K562 (cell line): ENCODE results near the gene CDH12. TPM values are rescaled to one million over a fixed set of nuclear protein-coding genes. Genes with fewer than 3 reads are reported as not detected.

Experiments used
- ATAC-seq: fragments of 200-7000 bp; cut with Tn5 transposase; 3 replicates; pipeline ENCODE4 v1.9.1; 2020; ENCODE audit warnings: moderate library complexity
- BruUV-seq: library from RNA; stranded (reverse); fragments of 400-500 nt; replicated peaks from 2 replicates; lab custom pipeline; 2021; lab: Mats Ljungman, UMichigan
- CTCF ChIA-PET: fragments of 300-600 bp; formaldehyde crosslinking; extraction: SDS; loops from one replicate; lab custom pipeline; 2021; ENCODE audit warnings: low intra/inter-chr PET ratio; lab: Yijun Ruan, JAX
- POLR2A ChIA-PET: fragments of 300-600, 350-650 bp; sonication (Branson Sonifier 250); formaldehyde crosslinking; extraction: SDS; loops from one replicate; lab custom pipeline; 2021; ENCODE audit warnings: antibody characterized with exemption, inconsistent platforms; lab: Yijun Ruan, JAX
- DNase-seq, 4 experiments: peaks; one replicate each; pipeline versions ENCODE4 v3.0.0 to v3.0.0-alpha.2; 2011 to 2018; ENCODE audit warnings: low spot score in 3 of 4, mixed read lengths in 3 of 4; ENCODE audit errors: extremely low read depth in 1 of 4
- FAIRE-seq: peaks from 2 replicates; lab custom pipeline; 2011; peaks lifted over from hg19 to GRCh38; lab: Jason Lieb, UNC
- H2AFZ ChIP-seq: 2 replicates; pipeline ENCODE4 v1.6.0; 2011; ENCODE audit warnings: low read depth, low read length, control low read depth, inconsistent platforms
- H3K27ac ChIP-seq: fragments of 200-600 bp; 3 replicates; pipeline ENCODE4 v1.8.0; 2011; ENCODE audit warnings: low read depth, mild to moderate bottlenecking, control low read depth, inconsistent platforms, low read length, moderate library complexity, mixed read lengths; ENCODE audit errors: extremely low read depth
- H3K27me3 ChIP-seq, 2 experiments: fragments of 300-600 bp in 1 of 2; 2 replicates in 1 of 2; 3 replicates in 1 of 2; pipeline versions ENCODE4 v1.6.0 to v1.8.0; 2011; ENCODE audit warnings: inconsistent platforms in 2 of 2, low read length in 2 of 2, mild to moderate bottlenecking in 1 of 2, mixed read lengths in 1 of 2, moderate library complexity in 1 of 2; ENCODE audit not compliant: control insufficient read depth in 2 of 2, insufficient read depth in 2 of 2
- H3K36me3 ChIP-seq: fragments of 300-600 bp; 3 replicates; pipeline ENCODE4 v1.8.0; 2011; ENCODE audit warnings: mild to moderate bottlenecking, low read length, inconsistent platforms; ENCODE audit not compliant: control insufficient read depth, insufficient read depth
- H3K4me1 ChIP-seq, 2 experiments: fragments of 200-600 bp in 1 of 2; replicated peaks in 1 of 2; 2 replicates in 1 of 2; 3 replicates in 1 of 2; pipeline versions ENCODE4 v1.5.1 to v1.8.0; 2011; ENCODE audit warnings: inconsistent platforms in 2 of 2, low read length in 2 of 2, mild to moderate bottlenecking in 1 of 2, mixed read lengths in 1 of 2, moderate library complexity in 1 of 2; ENCODE audit not compliant: control insufficient read depth in 2 of 2, insufficient read depth in 2 of 2
- H3K4me2 ChIP-seq: 2 replicates; pipeline ENCODE4 v1.6.1; 2011; ENCODE audit warnings: low read length, control low read depth, inconsistent platforms, mixed read lengths; ENCODE audit not compliant: insufficient read depth
- H3K4me3 ChIP-seq: fragments of 200-600 bp; sonication (generic), shearing (Covaris generic); 2 replicates; pipeline ENCODE4 v1.5.1; 2016; ENCODE audit warnings: control low read depth, inconsistent platforms
- H3K79me2 ChIP-seq: fragments of 200-600 bp; 3 replicates; pipeline ENCODE4 v1.8.0; 2011; ENCODE audit warnings: low read length, inconsistent platforms; ENCODE audit not compliant: control insufficient read depth, insufficient read depth
- H3K9ac ChIP-seq, 2 experiments: 2 replicates each; pipeline versions ENCODE4 v1.6.0 to v1.6.1; 2011; ENCODE audit warnings: low read depth in 2 of 2, low read length in 2 of 2, control low read depth in 1 of 2, inconsistent platforms in 1 of 2, mild to moderate bottlenecking in 1 of 2, mixed read lengths in 1 of 2; ENCODE audit not compliant: insufficient read depth in 1 of 2
- H3K9me1 ChIP-seq: one replicate; pipeline ENCODE4 v1.6.0; 2011; ENCODE audit warnings: inconsistent platforms, mild to moderate bottlenecking, low read length, moderate library complexity; ENCODE audit not compliant: control insufficient read depth, insufficient read depth
- H3K9me3 ChIP-seq: replicated peaks from 2 replicates; pipeline ENCODE4 v1.5.1; 2011; ENCODE audit warnings: low read depth, low read length, inconsistent platforms; ENCODE audit not compliant: control insufficient read depth, insufficient read depth
- H4K20me1 ChIP-seq: replicated peaks from 2 replicates; pipeline ENCODE4 v1.6.1; 2011; ENCODE audit warnings: low read length, inconsistent platforms, mixed read lengths; ENCODE audit not compliant: control insufficient read depth, insufficient read depth
- CHD1 ChIP-seq: fragments of 200-600 bp; sonication (generic); IDR thresholded peaks from one replicate; pipeline ENCODE4 v1.6.1; 2012; ENCODE audit warnings: mild to moderate bottlenecking, moderate library complexity, low read length, inconsistent platforms
- DPF2 ChIP-seq: fragments of 450-650 bp; IDR thresholded peaks from 2 replicates; pipeline ENCODE4 v1.6.1; 2016
- MEF2A ChIP-seq: IDR thresholded peaks from 2 replicates; pipeline ENCODE4 v1.6.1; 2011; ENCODE audit warnings: low read depth, mild to moderate bottlenecking, low read length, moderate library complexity; ENCODE audit not compliant: control insufficient read depth
- NFRKB ChIP-seq: fragments of 450-650 bp; IDR thresholded peaks from 2 replicates; pipeline ENCODE4 v1.6.1; 2016; ENCODE audit warnings: low read depth
- RB1 ChIP-seq: fragments of 450-650 bp; IDR thresholded peaks from 2 replicates; pipeline ENCODE4 v1.6.1; 2017; ENCODE audit warnings: low read depth, mild to moderate bottlenecking
- ZNF384 ChIP-seq: IDR thresholded peaks from 2 replicates; pipeline ENCODE4 v1.6.1; 2012; ENCODE audit warnings: low read depth, low read length, improper control_type of control experiment
- ZNF583 ChIP-seq: fragments of 250-450 bp; sonication (Bioruptor Pico); IDR thresholded peaks from 2 replicates; pipeline ENCODE4 v1.4.0; 2020
- WGBS: fragments of 100-300 bp; shearing (Covaris generic); methylation state at CpG from one replicate; pipeline ENCODE4 v1.1.6; 2016; ENCODE audit warnings: low coverage, mixed read lengths; ENCODE audit not compliant: insufficient coverage; ENCODE audit errors: missing lambda C conversion rate; 5-methylcytosine and 5-hydroxymethylcytosine counted together
- in situ Hi-C: fragments of 300-500 bp; cut with MboI; formaldehyde crosslinking; loops from 4 replicates; pipeline ENCODE4 v1.15.0; 2018; ENCODE audit warnings: inconsistent platforms, mixed read lengths
- intact Hi-C: fragments of 100-400 bp; cut with micrococcal nuclease; formaldehyde crosslinking; loops from 2 replicates; pipeline ENCODE4 v1.14.2; 2022
- polyA plus RNA-seq, 8 experiments: library from polyadenylated mRNA; depleted of rRNA in 4 of 8; stranded (reverse) in 5 of 8; unstranded in 3 of 8; fragments of >200 nt; fragmentation: Nextera tagmentation in 2 of 8; fragmentation: Illumina TruSeq in 1 of 8; extraction: Ambion mirVana in 2 of 8; extraction: Trizol in 1 of 8; gene quantifications; 2 replicates each; pipeline versions ENCODE4 v1.2.1 to v1.2.3, GENCODE V29; 2011 to 2014; ENCODE audit warnings: inconsistent platforms in 1 of 8, missing spikeins in 1 of 8
- total RNA-seq, 7 experiments: library from RNA; depleted of rRNA in 6 of 7; stranded (reverse); fragments of >200 nt in 6 of 7; fragmentation: Illumina TruSeq in 2 of 7; extraction: Trizol in 2 of 7; gene quantifications; 2 replicates each; pipeline versions ENCODE4 v1.2.1 to v1.2.3, GENCODE V29; 2011 to 2021; ENCODE audit warnings: low replicate concordance in 1 of 7
- TF ChIP-seq, protein P1 (sequence below): sonication (generic); formaldehyde crosslinking; IDR thresholded peaks from 2 replicates; pipeline ENCODE4 v1.8.0; 2022; ENCODE audit warnings: missing genetic modification reagents, mild to moderate bottlenecking, moderate library complexity, borderline replicate concordance
- TF ChIP-seq, protein P2 (sequence below): fragments of 450-650 bp; IDR thresholded peaks from 2 replicates; pipeline ENCODE4 v1.6.1; 2014; ENCODE audit warnings: low read depth, mild to moderate bottlenecking, moderate library complexity, borderline replicate concordance

Gene CDH12
- total and polyA plus RNA-seq, 9 of the 15 experiments (the other 6 are each of a cell fraction or from before 2014, with no cell fraction given) = 0.03 to 1.7 (median 0.37) TPM

DNA sequence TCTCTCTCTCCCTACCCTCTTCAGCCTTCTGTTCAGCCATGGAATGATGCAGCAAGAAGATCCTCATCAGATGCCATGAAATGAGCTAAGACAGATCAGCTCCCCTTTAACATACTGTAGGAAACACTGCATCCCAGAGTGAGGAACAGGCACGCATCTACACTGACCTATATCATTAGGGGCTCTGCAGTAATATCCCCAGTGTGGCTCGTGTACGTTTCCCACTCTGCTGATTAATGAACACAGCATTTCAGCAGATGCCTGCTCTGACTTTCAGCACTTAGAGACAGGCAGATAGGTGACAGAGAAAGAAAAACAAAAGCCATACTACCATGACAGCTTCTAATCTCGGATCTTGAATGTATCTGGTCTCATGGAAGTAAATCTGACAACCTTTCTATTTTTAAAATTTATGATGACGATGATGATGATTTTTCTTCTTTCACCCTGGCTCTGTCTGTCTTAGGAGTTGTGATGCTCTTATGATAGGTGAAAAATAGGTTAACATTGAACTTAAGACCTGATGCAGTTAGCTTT, 750.3 kb downstream of the CDH12 start:
- no peaks in the 10 kb centered on the region for H3K9me1 ChIP-seq
- no peak overlapping the region for H3K4me3 ChIP-seq
- no peaks in the 10 kb centered on the region for H3K4me1 ChIP-seq
- H4K20me1 ChIP-seq = no peaks in the 10 kb centered on the region
- FAIRE-seq (no peak), ATAC-seq (no peak), DNase-seq (no peak)
- H3K27me3 ChIP-seq = no peaks in the 10 kb centered on the region
- no peak overlapping the region for H2AFZ ChIP-seq
- no peak overlapping the region for H3K9ac ChIP-seq
- no peak overlapping the region for H3K4me2 ChIP-seq
- no peak overlapping the region for H3K27ac ChIP-seq
- BruUV-seq = no TSS peak
- no peaks in the 10 kb centered on the region for H3K9me3 ChIP-seq
- H3K36me3 ChIP-seq = no peaks in the 10 kb centered on the region
- 0% methylated on average over 5 of the region's 5 CpGs for WGBS
- H3K79me2 ChIP-seq = no peaks in the 10 kb centered on the region
- intact Hi-C loops = no loop called here
- CTCF ChIA-PET = no interaction called here
- POLR2A ChIA-PET = no interaction called here
- in situ Hi-C loops = no loop called here
- TF ChIP-seq ZNF384 (no peak), MEF2A (no peak), RB1 (no peak), NFRKB (no peak), ZNF583 (CRISPR knock-in tag) (no peak), DPF2 (no peak), CHD1 (no peak)
- TF ChIP-seq, protein P1, sequence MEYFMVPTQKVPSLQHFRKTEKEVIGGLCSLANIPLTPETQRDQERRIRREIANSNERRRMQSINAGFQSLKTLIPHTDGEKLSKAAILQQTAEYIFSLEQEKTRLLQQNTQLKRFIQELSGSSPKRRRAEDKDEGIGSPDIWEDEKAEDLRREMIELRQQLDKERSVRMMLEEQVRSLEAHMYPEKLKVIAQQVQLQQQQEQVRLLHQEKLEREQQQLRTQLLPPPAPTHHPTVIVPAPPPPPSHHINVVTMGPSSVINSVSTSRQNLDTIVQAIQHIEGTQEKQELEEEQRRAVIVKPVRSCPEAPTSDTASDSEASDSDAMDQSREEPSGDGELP = no peak
- TF ChIP-seq, protein P2, sequence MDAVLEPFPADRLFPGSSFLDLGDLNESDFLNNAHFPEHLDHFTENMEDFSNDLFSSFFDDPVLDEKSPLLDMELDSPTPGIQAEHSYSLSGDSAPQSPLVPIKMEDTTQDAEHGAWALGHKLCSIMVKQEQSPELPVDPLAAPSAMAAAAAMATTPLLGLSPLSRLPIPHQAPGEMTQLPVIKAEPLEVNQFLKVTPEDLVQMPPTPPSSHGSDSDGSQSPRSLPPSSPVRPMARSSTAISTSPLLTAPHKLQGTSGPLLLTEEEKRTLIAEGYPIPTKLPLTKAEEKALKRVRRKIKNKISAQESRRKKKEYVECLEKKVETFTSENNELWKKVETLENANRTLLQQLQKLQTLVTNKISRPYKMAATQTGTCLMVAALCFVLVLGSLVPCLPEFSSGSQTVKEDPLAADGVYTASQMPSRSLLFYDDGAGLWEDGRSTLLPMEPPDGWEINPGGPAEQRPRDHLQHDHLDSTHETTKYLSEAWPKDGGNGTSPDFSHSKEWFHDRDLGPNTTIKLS = no peak
